Activated naive CD8-positive, alpha-beta T cell treated with anti-CD3 and anti-CD28 coated beads, Interleukin-2, amount 50 U/mL, for 24 hours (primary cell): ENCODE measurements around the gene SPG7.

Experiments
- ATAC-seq: fragments of 150-1000 bp; cut with Tn5 transposase; one replicate; pipeline ENCODE4 v1.10.0; 2021
- DNase-seq: peaks from one replicate; pipeline ENCODE4 v3.0.0; 2021
- H3K27ac Mint-ChIP-seq: one replicate; pipeline ENCODE4 v1.8.0; 2021; ENCODE audit warnings: mild to moderate bottlenecking, mixed read lengths
- H3K27me3 Mint-ChIP-seq: one replicate; pipeline ENCODE4 v1.8.0; 2021; ENCODE audit warnings: mixed read lengths
- H3K36me3 Mint-ChIP-seq: one replicate; pipeline ENCODE4 v1.8.0; 2021; ENCODE audit warnings: low read depth, mixed read lengths
- H3K4me1 Mint-ChIP-seq: one replicate; pipeline ENCODE4 v1.8.0; 2021; ENCODE audit warnings: mixed read lengths
- H3K4me3 Mint-ChIP-seq: one replicate; pipeline ENCODE4 v1.8.0; 2021; ENCODE audit warnings: mild to moderate bottlenecking, moderate library complexity, mixed read lengths
- H3K9me3 Mint-ChIP-seq: one replicate; pipeline ENCODE4 v1.8.0; 2021; ENCODE audit warnings: mixed read lengths

SPG7 gene

DNA sequence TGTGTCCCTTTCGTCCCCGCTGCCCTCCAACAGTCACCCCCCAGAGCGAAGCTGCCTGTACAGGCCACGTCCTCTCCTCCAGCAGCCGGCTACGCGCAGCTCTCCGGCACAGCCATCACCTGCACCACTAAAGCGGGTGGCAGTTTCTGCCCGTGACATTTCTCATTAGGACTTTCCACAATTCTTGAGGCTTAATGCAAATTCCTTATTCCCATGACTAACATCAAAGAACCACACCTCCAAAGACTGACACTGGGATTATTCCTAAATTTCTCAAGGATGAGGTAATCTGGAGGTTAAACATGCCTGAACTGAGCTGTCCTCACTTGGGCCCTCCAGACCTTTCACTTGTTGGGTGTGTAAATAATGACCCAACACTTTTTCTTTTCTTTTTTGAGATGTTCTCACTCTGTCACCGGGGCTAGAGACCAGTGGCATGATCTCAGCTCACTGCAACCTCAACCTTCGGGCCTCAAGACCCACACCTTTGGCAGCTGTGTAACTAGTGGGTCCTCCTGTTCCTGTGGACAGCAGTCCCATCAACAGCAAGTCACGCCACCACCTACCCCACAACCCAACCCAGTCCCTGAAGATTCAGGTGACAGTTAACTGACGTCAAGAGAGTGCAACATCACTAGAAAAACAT is 29.5 kb upstream of the SPG7 start:
- peaks cover 43% of the 10 kb centered on the region for H3K36me3 Mint-ChIP-seq
- ATAC-seq, result peak; percentile 53
- H3K27ac Mint-ChIP-seq, result peak overlapping the region; percentile 86

GRCh38 chr16:89481356-89481955 is 26.7 kb upstream of the SPG7 start:
- H3K27ac Mint-ChIP-seq, result peak overlapping the region; percentile 61
- H3K4me3 Mint-ChIP-seq, result no peak overlapping the region
- H3K36me3 Mint-ChIP-seq, result peaks cover 44% of the 10 kb centered on the region
- no peaks in the 10 kb centered on the region for H3K27me3 Mint-ChIP-seq
- DNase-seq, result no peak
- no peak for ATAC-seq
- no peaks in the 10 kb centered on the region for H3K9me3 Mint-ChIP-seq
- peaks cover 92% of the 10 kb centered on the region for H3K4me1 Mint-ChIP-seq

More for the DNA sequence above, 29.5 kb upstream of the SPG7 start:
- no peak for DNase-seq
- H3K4me1 Mint-ChIP-seq, result peaks cover 92% of the 10 kb centered on the region
- no peaks in the 10 kb centered on the region for H3K27me3 Mint-ChIP-seq
- peak overlapping the region; percentile 63 for H3K4me3 Mint-ChIP-seq
- no peaks in the 10 kb centered on the region for H3K9me3 Mint-ChIP-seq

GRCh38 chr16:89482150-89482816 is 25.9 kb upstream of the SPG7 start:
- Mint-ChIP-seq H3K27me3 (no peaks in the 10 kb centered on the region), H3K4me1 (peaks cover 92% of the 10 kb centered on the region), H3K4me3 (peak overlapping the region; percentile 53), H3K27ac (peak overlapping the region; percentile 47), H3K9me3 (no peaks in the 10 kb centered on the region), H3K36me3 (peaks cover 45% of the 10 kb centered on the region)
- ATAC-seq (no peak), DNase-seq (no peak)

DNA sequence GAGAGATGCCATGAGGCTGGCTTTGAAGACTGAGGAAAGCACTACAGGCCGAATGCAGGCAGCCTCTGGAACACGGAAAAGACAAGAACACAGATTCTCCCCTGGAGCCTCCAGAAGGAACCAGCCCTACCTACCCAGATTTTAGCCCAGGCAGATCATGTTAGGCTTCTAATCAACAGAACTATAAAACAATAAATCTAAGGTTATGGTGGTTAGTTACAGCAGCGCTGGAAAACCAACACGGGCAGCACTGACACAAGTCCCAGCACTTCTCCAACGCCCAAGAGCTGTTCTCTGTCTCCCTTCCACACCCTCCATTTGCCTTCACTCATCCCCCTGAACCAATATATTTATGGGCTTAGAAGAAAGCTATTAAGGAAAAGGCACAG is 25.4 kb upstream of the SPG7 start:
- H3K36me3 Mint-ChIP-seq, result peaks cover 47% of the 10 kb centered on the region
- ATAC-seq (no peak), DNase-seq (no peak)
- peak overlapping the region; percentile 53 for H3K4me3 Mint-ChIP-seq
- H3K9me3 Mint-ChIP-seq, result no peaks in the 10 kb centered on the region
- peaks cover 92% of the 10 kb centered on the region for H3K4me1 Mint-ChIP-seq
- H3K27ac Mint-ChIP-seq, result peak overlapping the region; percentile 47
- no peaks in the 10 kb centered on the region for H3K27me3 Mint-ChIP-seq

DNA sequence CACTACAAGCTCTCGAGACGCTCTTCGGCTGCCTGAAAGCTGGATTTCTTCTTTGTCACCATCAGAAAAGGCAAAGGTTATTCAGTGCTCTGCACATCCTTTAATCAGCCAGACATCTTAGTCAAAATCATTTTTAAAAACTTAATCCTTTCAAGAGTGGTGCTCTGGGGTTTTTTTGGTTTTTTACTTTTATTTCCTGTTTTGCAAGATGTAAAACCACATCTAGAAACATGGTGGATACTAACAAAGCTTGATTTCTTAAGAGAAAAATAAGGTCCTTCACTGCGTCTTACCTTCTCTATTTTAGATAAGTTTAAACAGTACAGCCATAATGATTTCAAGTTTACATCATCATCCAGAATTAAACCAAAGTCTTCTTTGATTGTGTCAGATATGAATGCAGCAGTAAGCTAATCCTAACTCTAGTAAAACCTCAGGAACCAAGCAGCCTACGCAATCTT is 24.1 kb upstream of the SPG7 start:
- Mint-ChIP-seq H3K4me1 (peaks cover 92% of the 10 kb centered on the region), H3K4me3 (peak overlapping the region; percentile 96), H3K9me3 (no peaks in the 10 kb centered on the region), H3K27ac (peak overlapping the region; percentile 82), H3K27me3 (no peaks in the 10 kb centered on the region), H3K36me3 (peaks cover 54% of the 10 kb centered on the region)
- ATAC-seq (peak; percentile 26), DNase-seq (no peak)

GRCh38 chr16:89484923-89485679 is 23.1 kb upstream of the SPG7 start:
- DNase-seq (no peak), ATAC-seq (peak; percentile 21)
- Mint-ChIP-seq H3K4me1 (peaks cover 87% of the 10 kb centered on the region), H3K36me3 (peaks cover 55% of the 10 kb centered on the region), H3K27ac (peak overlapping the region; percentile 82), H3K27me3 (no peaks in the 10 kb centered on the region), H3K4me3 (peak overlapping the region; percentile 96), H3K9me3 (no peaks in the 10 kb centered on the region)

- Mint-ChIP-seq H3K36me3 (peaks cover 55% of the 10 kb centered on the region), H3K9me3 (no peaks in the 10 kb centered on the region)
- no peak for DNase-seq
Observed at GRCh38 chr16:89485701-89486246, 22.4 kb upstream of the SPG7 start.

DNA sequence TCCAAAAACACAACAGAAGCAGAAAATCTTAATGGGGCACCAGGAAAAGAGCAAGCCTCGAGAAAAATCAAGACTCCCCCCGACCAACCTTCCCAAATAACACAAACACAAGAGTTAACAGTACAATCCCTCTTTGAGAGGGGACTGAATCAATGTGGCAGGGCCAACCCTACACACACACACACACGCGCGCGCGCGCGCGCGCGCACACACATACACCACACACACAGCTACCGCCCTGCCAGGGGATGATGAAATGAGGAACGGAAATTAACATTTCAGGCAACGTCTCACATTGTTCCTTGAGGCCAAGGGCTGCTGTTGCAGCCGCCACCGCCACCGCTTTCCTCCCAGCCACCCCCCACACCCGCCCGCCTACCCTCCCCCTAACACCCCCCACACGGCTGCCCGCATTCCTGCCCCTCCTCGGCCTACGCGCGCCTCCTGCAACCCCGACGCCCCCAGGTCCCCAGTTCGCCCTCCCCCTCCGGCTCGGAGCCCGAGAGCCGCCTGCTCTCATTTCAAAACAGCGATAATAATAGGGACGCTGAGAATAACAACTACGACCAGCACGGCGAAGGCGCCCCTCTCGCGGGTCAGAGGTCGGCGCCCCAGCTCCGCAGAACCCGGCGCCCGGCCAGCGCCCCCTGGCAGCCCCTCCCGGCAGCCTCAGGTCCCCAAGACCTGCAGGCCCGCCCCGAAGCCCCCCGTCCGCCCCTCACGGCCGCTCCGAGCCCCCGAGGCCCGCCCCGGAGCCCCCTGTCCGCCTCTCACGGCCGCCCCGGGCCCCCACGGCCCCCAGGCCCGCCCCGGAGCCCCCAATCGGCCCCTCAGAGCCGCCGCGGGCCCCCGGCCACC is 18.9 kb upstream of the SPG7 start:
- H3K36me3 Mint-ChIP-seq, result peaks cover 27% of the 10 kb centered on the region
- peak; percentile 50 for ATAC-seq
- peaks cover 69% of the 10 kb centered on the region for H3K4me1 Mint-ChIP-seq
- peak; percentile 82 for DNase-seq
- H3K27me3 Mint-ChIP-seq, result peaks cover 2% of the 10 kb centered on the region
- H3K4me3 Mint-ChIP-seq, result peak overlapping the region; percentile 96
- no peaks in the 10 kb centered on the region for H3K9me3 Mint-ChIP-seq
- H3K27ac Mint-ChIP-seq, result peak overlapping the region; percentile 97

More at GRCh38 chr16:89485701-89486246, 22.4 kb upstream of the SPG7 start:
- Mint-ChIP-seq H3K27me3 (peaks cover 2% of the 10 kb centered on the region), H3K27ac (peak overlapping the region; percentile 82), H3K4me3 (peak overlapping the region; percentile 96), H3K4me1 (peaks cover 85% of the 10 kb centered on the region)
- ATAC-seq, result no peak

- Mint-ChIP-seq H3K4me1 (peaks cover 62% of the 10 kb centered on the region), H3K27me3 (peaks cover 2% of the 10 kb centered on the region), H3K36me3 (peaks cover 26% of the 10 kb centered on the region), H3K4me3 (no peak overlapping the region), H3K27ac (no peak overlapping the region), H3K9me3 (no peaks in the 10 kb centered on the region)
- ATAC-seq, result no peak
- no peak for DNase-seq
Observed at GRCh38 chr16:89489898-89490438, 18.2 kb upstream of the SPG7 start.

- Mint-ChIP-seq H3K9me3 (no peaks in the 10 kb centered on the region), H3K4me3 (peak within 1 kb of the TSS; percentile 96), H3K4me1 (peaks cover 56% of the 10 kb centered on the region), H3K27me3 (peaks cover 2% of the 10 kb centered on the region), H3K27ac (peak within 1 kb of the TSS; percentile 97), H3K36me3 (peaks cover 23% of the 10 kb centered on the region)
- peak; percentile 97 for DNase-seq
- ATAC-seq, result peak; percentile 94
Observed at GRCh38 chr16:89490439-89491237, 17.6 kb upstream of the SPG7 start, which contains the start of gene ANKRD11. Gene ANKRD11 (minus strand): TSS chr16:89490561. CDS start chr16:89317019, 173,542 bp downstream.

DNA sequence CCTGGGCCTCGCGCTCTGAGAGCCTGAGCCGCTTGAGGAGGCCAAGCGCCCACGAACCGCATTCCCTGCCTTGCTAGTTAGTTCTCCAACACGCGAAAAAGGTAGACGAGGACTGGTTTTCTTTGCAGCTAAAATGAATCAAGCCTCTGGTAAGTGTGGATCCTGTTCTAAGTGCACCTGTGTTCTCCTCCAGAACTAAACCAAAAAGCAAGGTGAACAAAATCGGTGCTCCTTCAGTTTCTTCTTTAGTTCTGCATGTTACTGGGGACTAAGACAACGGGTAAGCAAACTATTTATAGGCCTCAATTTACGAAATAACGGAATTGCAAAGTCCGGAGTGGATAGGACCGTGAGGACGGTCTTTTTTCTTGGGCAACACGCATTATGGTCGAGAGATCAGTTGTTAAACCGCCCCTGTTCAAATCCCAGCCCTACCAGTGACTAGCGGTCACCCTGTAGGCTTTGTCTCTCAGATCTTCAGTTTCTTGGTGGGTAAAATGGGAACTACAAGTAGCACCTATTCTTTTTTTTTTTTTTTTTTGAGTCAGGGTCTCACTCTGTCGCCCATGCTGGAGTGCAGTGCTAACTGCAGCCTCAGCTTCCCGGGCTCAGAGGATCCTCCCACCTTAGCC is 16.8 kb upstream of the SPG7 start:
- peaks cover 20% of the 10 kb centered on the region for H3K36me3 Mint-ChIP-seq
- no peaks in the 10 kb centered on the region for H3K9me3 Mint-ChIP-seq
- H3K27me3 Mint-ChIP-seq, result peaks cover 2% of the 10 kb centered on the region
- ATAC-seq, result no peak
- peaks cover 48% of the 10 kb centered on the region for H3K4me1 Mint-ChIP-seq
- no peak for DNase-seq
- peak overlapping the region; percentile 88 for H3K4me3 Mint-ChIP-seq
- peak overlapping the region; percentile 92 for H3K27ac Mint-ChIP-seq

- H3K27me3 Mint-ChIP-seq, result peaks cover 2% of the 10 kb centered on the region
- no peaks in the 10 kb centered on the region for H3K9me3 Mint-ChIP-seq
- ATAC-seq (no peak), DNase-seq (no peak)
- H3K4me3 Mint-ChIP-seq, result peak overlapping the region; percentile 88
- peaks cover 15% of the 10 kb centered on the region for H3K36me3 Mint-ChIP-seq
- peaks cover 41% of the 10 kb centered on the region for H3K4me1 Mint-ChIP-seq
- H3K27ac Mint-ChIP-seq, result peak overlapping the region; percentile 92
Observed at GRCh38 chr16:89491974-89492687, 16.1 kb upstream of the SPG7 start.
